ENCODE measurements around the gene SLC25A41. TPM values are rescaled to one million over a fixed set of nuclear protein-coding genes. Genes with fewer than 3 reads are reported as not detected.

Gene SLC25A41
- total and polyA plus RNA-seq, 2 of the 13 experiments (the other 11 are each of a cell fraction or from before 2014, with no cell fraction given): 0.33 to 0.95 TPM

DNA sequence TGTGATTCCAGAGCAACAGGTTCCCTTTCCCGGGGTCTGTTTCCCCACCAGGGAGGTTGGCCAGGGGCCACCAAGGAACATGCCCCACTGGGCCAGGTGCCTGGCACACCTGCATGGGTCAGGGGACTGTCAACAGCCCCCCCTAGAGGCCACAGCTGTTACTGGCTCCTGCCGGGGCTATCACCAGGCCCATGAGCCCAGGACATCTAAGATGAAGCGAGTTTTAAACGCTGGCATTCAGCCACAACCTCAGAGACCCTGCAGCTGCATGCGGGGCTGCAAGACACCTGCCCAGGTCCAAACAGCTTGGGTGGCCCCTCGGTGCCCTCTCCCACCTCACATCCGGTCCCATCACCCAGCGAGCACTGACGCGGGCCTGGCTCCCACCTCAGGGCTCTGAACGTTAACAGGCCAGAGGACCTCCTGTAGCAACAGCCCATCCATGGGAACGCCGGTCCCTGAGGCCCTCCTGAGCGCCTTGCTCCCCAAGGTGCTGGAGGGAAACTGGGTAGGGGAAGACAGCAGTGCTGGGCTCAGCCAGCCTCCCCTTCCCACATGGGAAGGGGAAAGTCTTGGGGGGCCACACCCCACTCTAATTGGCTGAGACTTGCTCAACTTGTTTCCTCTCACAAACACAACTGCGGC, 21.0 kb downstream of the SLC25A41 start (continued):
- 0 out of 2 replicates have a peak, but pooled peaks have one; percentile 26 for TF ChIP-seq ZFP91 (CRISPR knock-in tag; IDR thresholded peaks at IDR 0.05; ENCODE audit: borderline replicate concordance)
- peak; percentile 23; the same call in 1 of the 2 replicates for TF ChIP-seq ZNF350 (CRISPR knock-in tag; IDR thresholded peaks at IDR 0.05; ENCODE audit: borderline replicate concordance, low read depth)
- TF ChIP-seq MED8 (CRISPR knock-in tag; IDR thresholded peaks at IDR 0.05; ENCODE audit: insufficient replicate concordance): peak; percentile 19
- TF ChIP-seq RELA (CRISPR knock-in tag; IDR thresholded peaks at IDR 0.05): no peak
- no peak for TF ChIP-seq ZBTB21 (CRISPR knock-in tag; IDR thresholded peaks at IDR 0.05)
- TF ChIP-seq HNRNPL (IDR thresholded peaks at IDR 0.05; ENCODE audit: low read depth, low read length): 0 out of 2 replicates have a peak, but pooled peaks have one; percentile 70
- peak; percentile 54; the same call in 1 of the 2 replicates for TF ChIP-seq ZBED4 (CRISPR knock-in tag; IDR thresholded peaks at IDR 0.05; ENCODE audit: borderline replicate concordance)
- peak; percentile 73; the same call in 1 of the 2 replicates for TF ChIP-seq PAF1 (CRISPR knock-in tag; IDR thresholded peaks at IDR 0.05)
- TF ChIP-seq XRCC5 (optimal IDR thresholded peaks at IDR 0.05; ENCODE audit: low read length): peak; percentile 67
- TF ChIP-seq POLR2A (IDR thresholded peaks at IDR 0.05; ENCODE audit: insufficient read depth in 1 of 2, low read depth in 2 of 2, low read length in 2 of 2): peak in 1 of 2 experiments; percentile 43; a peak in 1 of 4 replicates
- TF ChIP-seq, protein P1, sequence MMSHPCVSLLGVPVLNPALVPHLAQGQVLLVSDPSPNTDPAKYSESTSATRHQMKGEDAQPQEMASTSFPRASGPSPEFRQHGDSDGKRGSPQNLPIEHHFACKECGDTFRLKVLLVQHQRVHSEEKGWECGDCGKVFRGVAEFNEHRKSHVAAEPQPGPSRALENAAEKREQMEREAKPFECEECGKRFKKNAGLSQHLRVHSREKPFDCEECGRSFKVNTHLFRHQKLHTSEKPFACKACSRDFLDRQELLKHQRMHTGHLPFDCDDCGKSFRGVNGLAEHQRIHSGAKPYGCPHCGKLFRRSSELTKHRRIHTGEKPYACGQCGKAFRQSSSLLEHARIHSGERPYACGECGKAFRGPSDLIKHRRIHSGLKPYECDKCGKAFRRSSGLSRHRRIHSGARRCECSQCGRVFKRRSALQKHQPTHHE (CRISPR knock-in tag; IDR thresholded peaks at IDR 0.05; ENCODE audit: borderline replicate concordance): no peak
- 0 out of 2 replicates have a peak, but pooled peaks have one; percentile 27 for TF ChIP-seq PCBP1 (IDR thresholded peaks at IDR 0.05; ENCODE audit: borderline replicate concordance, low read depth, low read length)
- TF ChIP-seq ZNF768 (CRISPR knock-in tag; IDR thresholded peaks at IDR 0.05): 0 out of 2 replicates have a peak, but pooled peaks have one; percentile 31
- TF ChIP-seq RBFOX2 (IDR thresholded peaks at IDR 0.05; ENCODE audit: low read depth, low read length): peak; percentile 56
- no peak for TF ChIP-seq ZNF652 (CRISPR knock-in tag; IDR thresholded peaks at IDR 0.05; ENCODE audit: borderline replicate concordance, low read depth)
- 0 out of 2 replicates have a peak, but pooled peaks have one; percentile 33 for TF ChIP-seq ZGPAT (CRISPR knock-in tag; IDR thresholded peaks at IDR 0.05)
- peak; percentile 95 for TF ChIP-seq RBM22 (optimal IDR thresholded peaks at IDR 0.05; ENCODE audit: low read length)
- TF ChIP-seq ZNF30 (CRISPR knock-in tag; IDR thresholded peaks at IDR 0.05): no peak
- peak; percentile 50; the same call in 1 of the 2 replicates for TF ChIP-seq KDM5B (CRISPR knock-in tag; IDR thresholded peaks at IDR 0.05; ENCODE audit: borderline replicate concordance)
- TF ChIP-seq SIX4 (CRISPR knock-in tag; IDR thresholded peaks at IDR 0.05): no peak
- 0 out of 2 replicates have a peak, but pooled peaks have one; percentile 8 for TF ChIP-seq SIN3A (IDR thresholded peaks at IDR 0.05; ENCODE audit: borderline replicate concordance, low read depth, low read length)
- peak; percentile 84 for TF ChIP-seq KDM2A (CRISPR knock-in tag; IDR thresholded peaks at IDR 0.05; ENCODE audit: borderline replicate concordance, low read depth)

Measured in HepG2 (cell line).